GM19397 (cell line): ENCODE measurements around the gene ZDHHC11.
"Not testable (repeated sequence)": the region's sequence is repeated elsewhere in the genome, so short reads cannot be mapped to it uniquely, and the experiment has no call there.

Experiments
- ATAC-seq: cut with Tn5 transposase; IDR thresholded peaks from one replicate; pipeline ENCODE4 v1.9.1; 2021; ENCODE audit warnings: mild to moderate bottlenecking, moderate library complexity; ENCODE audit not compliant: unreplicated experiment

ZDHHC11 gene

DNA sequence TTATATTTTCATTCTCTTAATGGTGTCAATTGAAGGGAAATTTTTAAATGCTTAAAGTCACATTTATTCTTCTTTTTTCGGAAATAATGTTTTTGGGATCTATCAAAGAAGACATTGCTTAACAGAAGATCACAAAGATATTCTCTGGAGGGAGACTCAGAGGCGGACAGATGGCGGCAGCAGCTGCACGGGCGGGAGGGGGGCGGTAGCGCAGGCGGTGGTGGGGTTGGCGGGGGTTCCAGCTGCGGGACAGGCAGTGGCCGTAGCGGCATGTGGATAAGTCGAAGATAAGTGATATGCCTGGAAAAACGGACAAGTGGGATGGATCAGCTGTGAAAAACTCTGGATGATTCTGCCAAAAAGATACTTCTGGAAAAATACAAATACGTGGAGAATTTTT, 34.6 kb downstream of the ZDHHC11 start:
- no peak for ATAC-seq

DNA sequence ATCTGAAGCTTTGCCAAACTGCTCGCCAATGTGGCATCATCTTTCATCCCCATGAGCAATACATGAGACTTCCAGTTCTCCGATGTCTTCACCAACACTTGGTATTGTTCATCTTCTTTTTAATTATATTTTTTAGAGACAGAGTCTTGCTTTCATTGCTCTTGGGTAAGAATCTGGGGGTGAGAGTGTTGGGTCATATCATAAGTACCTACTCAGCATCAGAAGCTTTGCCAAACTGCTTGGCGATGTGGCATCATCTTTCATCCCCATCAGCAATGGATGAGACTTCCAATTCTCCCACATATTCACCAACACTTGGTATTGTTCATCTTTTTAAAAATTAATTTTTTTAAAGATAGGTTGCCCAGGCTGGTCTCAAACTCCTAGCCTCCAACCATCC, 35.3 kb downstream of the ZDHHC11 start:
- no peak for ATAC-seq

DNA sequence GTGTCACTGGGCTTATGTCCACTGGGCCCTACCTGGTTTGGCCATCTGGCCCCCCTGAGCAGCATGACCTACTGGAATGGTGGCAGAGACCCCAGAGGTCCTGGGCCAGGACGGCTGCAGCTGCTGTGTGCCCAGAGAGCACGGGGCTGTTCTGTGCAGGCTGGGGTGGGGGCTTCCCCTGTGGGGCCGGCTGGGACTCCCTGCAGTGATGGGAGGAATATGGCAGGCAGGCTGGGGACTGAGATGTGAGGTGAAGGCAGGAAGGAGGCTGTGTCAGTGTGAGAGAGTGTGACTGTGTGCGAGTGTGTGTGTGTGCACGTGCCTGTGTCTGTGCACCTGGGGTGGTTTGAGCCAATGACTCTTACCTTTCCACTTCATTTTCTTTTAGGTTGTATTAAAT, 37.2 kb downstream of the ZDHHC11 start:
- ATAC-seq: not testable (repeated sequence)

GRCh38 chr5:811384-811783, 39.4 kb downstream of the ZDHHC11 start:
- not testable (repeated sequence) for ATAC-seq

DNA sequence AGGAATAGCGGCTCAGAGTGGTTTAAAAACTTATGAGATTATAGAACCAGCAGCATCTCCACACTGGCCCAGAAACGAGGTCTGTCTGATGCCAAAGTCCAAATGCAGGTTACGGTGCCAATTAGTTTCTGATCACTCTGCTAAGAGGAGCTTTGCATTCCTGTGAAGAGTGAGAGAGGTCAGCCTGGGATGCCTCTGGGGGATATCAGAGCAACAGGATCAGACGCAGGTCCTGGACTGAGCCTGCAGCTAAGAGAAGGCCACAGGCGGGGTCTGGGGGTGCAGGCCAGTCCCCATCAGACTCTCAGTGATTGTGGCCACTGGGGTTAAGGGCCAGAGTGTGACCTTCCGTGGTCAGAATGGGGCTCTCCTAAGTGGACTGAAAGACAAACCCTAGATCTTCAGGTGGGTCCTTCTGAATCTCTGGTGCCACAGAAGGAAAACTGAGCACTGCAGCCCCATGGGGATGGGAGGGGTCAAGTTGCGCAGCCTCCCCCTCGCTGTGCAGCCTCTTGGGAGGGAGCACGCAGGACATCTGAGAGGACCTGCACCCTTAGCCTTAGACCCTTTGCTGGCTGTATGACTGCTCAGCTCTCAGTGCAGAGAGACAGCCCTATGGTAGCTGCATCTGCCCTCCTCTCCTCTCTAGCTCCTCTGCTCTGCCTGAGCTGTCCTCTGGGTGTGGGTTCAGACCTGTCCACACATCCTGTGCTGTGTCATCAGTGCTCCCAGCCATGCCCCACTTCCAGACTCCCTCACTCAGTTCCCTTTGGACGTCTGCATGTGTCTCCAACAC, 42.9 kb downstream of the ZDHHC11 start:
- ATAC-seq: not testable (repeated sequence)

- ATAC-seq: no peak
Measured at GRCh38 chr5:801472-801871, 49.3 kb downstream of the ZDHHC11 start.

DNA sequence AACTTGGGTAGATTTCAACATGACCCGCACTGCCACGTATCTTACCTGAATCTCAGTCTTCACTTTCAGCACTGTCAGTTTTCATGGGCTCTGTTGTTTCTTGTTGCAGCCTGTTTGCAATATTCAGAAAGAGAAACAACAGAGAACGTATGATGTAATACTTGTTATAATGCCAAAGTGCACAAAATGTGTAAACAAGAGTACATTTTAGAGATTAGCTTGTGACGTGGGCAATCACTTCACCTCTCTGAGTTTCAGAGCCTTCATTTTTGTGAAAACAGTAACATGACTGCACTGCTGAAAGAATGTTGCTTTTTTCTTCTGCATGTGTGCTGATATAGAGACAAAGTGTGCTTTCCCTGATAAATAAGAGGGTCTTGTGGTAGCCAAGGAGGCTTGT, 49.7 kb downstream of the ZDHHC11 start:
- ATAC-seq: not testable (repeated sequence)

- not testable (repeated sequence) for ATAC-seq
Measured at GRCh38 chr5:798505-799138, 52.2 kb downstream of the ZDHHC11 start.

GRCh38 chr5:797986-798385, 52.8 kb downstream of the ZDHHC11 start:
- ATAC-seq: not testable (repeated sequence)

GRCh38 chr5:795873-796272, 54.9 kb downstream of the ZDHHC11 start:
- ATAC-seq: not testable (repeated sequence)

DNA sequence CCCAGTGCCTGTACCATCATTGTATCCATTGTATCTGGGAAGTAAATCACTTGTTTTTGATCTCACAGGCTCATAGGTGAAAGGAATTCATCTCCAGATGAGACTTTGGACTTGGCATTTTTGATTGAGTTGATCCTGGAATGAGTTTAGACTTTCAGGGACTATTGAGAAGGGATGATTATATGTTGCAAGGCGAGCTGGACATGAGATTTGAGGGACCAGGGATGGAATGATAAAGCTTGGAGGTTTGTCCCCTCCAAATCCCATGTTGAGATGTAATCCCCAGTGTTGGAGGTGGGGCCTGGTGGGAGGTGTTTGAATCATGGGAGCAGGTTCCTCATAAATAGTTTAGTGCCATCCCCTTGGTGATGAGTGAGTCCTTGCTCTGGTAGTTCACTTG, 55.8 kb downstream of the ZDHHC11 start:
- not testable (repeated sequence) for ATAC-seq

- not testable (repeated sequence) for ATAC-seq
Measured at GRCh38 chr5:788703-789102, 62.1 kb downstream of the ZDHHC11 start.

DNA sequence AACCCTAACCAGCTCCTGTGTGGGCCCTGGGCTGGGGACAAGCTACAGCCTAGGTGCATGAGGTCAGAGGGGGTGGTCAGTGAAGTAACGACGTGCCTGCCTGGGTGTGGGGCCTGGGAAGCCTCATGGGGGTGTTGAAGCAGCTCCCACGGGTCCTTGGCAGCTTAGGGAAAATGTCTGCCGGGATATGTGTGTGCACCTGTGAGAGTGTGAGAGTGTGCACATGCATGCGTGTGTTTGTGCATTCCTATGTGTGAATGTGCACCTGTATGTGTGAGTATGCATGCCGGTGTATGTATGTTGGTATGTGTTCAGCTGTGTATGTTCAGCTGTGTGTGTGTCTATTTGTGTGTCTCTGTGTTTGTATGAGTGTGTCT, 62.9 kb downstream of the ZDHHC11 start:
- not testable (repeated sequence) for ATAC-seq

- ATAC-seq: not testable (repeated sequence)
Measured at GRCh38 chr5:787224-787856, 63.4 kb downstream of the ZDHHC11 start.

DNA sequence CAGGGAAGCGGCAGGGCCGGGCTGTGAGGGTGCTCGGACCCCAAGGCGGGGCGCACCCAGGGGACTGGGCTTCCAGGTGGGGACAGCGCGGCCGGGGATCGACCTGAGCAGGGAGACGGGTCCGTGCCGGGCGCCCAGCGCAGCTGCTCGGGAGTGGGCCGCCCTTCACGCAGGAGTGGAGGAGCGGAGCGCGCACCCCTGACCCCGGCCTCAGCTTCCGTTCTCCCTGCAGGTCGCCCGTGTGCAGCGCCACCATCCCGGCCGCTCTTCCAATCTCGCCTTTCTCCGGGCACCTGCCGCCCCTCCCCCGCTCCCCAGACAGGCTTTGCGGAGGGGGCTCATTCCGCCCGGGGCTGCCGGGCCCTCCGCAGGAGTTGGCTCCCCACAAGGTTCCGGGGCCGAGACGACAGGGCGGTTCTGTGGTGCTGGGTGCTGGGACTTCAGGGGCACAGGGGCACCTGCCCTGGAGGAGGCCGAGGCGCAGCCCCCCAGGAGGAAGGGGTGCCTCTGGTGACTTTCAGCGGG, 65.5 kb downstream of the ZDHHC11 start:
- peak; percentile 17 for ATAC-seq

GRCh38 chr5:784428-785177, 66.2 kb downstream of the ZDHHC11 start, which contains the start of gene ZDHHC11B:
Gene ZDHHC11B, minus strand, starts transcription at chr5:784729. Its CDS starts 17,810 bp downstream, at chr5:766919.
- peak; percentile 54 for ATAC-seq

- ATAC-seq: not testable (repeated sequence)
Measured at GRCh38 chr5:783881-784427, 66.8 kb downstream of the ZDHHC11 start.

DNA sequence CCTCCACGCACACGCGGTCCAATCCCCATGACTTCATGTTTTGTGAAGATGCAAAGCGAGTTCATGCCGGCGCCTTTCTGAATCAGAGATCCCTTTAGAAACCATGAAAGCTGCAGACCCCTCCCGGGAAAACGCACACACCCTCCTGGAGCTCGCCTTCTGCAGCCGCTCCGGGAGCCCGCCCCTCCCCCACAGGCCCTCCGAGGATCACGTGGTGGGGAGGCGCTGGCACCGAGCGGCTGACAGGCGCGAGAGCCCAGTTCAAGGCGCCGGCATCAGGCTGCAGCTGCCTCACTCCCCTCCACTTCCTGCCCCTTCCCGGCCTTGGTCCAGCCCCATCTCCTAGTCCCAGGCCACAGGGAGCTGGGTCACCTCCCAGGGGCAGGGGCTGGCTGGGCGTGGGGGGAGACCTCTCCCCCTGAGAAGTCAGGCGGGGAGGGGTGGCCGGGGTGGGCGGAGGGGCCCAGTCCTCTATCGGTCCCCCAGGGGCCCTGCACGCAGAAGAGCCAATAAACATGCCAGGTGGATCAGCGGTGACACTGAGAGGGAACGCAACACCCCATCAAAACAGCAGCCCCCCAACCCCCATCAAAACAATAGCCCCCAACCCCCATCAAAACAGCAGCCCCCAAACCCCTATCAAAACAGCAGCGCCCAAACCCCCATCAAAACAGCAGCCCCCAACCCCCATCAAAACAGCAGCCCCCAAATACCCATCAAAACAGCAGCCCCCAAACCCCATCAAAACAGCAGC, 67.6 kb downstream of the ZDHHC11 start:
- not testable (repeated sequence) for ATAC-seq

DNA sequence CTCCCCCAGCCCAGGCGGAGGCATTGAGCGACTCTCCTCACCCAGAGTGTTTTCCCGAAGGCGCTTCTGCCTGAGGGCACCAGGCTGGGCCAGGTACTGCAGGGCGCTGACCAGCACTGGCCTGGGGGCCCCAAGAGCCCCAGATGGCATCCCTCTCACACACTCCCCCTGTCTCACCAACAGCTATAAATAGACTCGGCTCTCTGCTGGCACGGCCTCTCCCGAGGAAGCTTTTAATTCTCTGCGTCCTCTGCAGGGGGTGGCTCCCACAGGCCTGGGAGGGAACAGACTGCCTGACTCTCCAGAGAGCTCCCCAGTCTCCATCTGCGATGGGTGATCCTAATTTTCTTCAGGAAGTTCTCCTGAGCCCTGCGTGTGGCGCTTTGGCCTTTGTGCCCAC, 68.4 kb downstream of the ZDHHC11 start:
- ATAC-seq: not testable (repeated sequence)

GRCh38 chr5:780571-780970, 70.2 kb downstream of the ZDHHC11 start:
- not testable (repeated sequence) for ATAC-seq
